Skin epidermis (tissue), 12 donors: ENCODE measurements around the gene CABCOCO1.
"Not testable (repeated sequence)": the region's sequence is repeated elsewhere in the genome, so short reads cannot be mapped to it uniquely, and the experiment has no call there.

Experiments
- H3K27ac ChIP-seq, 21 experiments: fragments of 200-600 bp; sonication (generic) in 11 of 21; one replicate each; pipeline ENCODE4 v1.5.0; 2020; ENCODE audit warnings: mild to moderate bottlenecking in 3 of 21, inconsistent platforms in 2 of 21, moderate library complexity in 2 of 21
- H3K4me3 ChIP-seq, 7 experiments: fragments of 200-600 bp; sonication (generic) in 2 of 7; one replicate each; pipeline ENCODE4 v1.5.0; 2020; ENCODE audit warnings: inconsistent platforms in 2 of 7, mild to moderate bottlenecking in 2 of 7, moderate library complexity in 1 of 7

The CABCOCO1 gene

GRCh38 chr10:61702584-61702983, 39.9 kb downstream of the CABCOCO1 start:
- Histone ChIP-seq H3K4me3 (no peak overlapping the region), H3K27ac (no peak overlapping the region)

- Histone ChIP-seq H3K27ac (no peak overlapping the region), H3K4me3 (no peak overlapping the region)
These were observed 42.4 kb downstream of the CABCOCO1 start for GRCh38 chr10:61705022-61705613.

GRCh38 chr10:61708846-61709245, 46.1 kb downstream of the CABCOCO1 start:
- H3K27ac ChIP-seq: peak overlapping the region in 3 of 21 experiments; percentile 7 to 34 (median 27)
- H3K4me3 ChIP-seq: no peak overlapping the region

GRCh38 chr10:61712105-61712504, 49.4 kb downstream of the CABCOCO1 start:
- H3K4me3 ChIP-seq, H3K27ac ChIP-seq: not testable (repeated sequence)

GRCh38 chr10:61719475-61719874, 56.7 kb downstream of the CABCOCO1 start:
- H3K27ac ChIP-seq, H3K4me3 ChIP-seq: not testable (repeated sequence)

- no peak overlapping the region for H3K27ac ChIP-seq
- H3K4me3 ChIP-seq: no peak overlapping the region
These were observed 57.2 kb downstream of the CABCOCO1 start for GRCh38 chr10:61719906-61720305.

GRCh38 chr10:61721431-61721830, 58.7 kb downstream of the CABCOCO1 start:
- Histone ChIP-seq H3K27ac (no peak overlapping the region), H3K4me3 (no peak overlapping the region)

GRCh38 chr10:61725221-61725620, 62.5 kb downstream of the CABCOCO1 start:
- H3K27ac ChIP-seq, H3K4me3 ChIP-seq: not testable (repeated sequence)

- no peak overlapping the region for H3K4me3 ChIP-seq
- no peak overlapping the region for H3K27ac ChIP-seq
These were observed 66.9 kb downstream of the CABCOCO1 start for GRCh38 chr10:61729596-61729995.

- Histone ChIP-seq H3K27ac (no peak overlapping the region), H3K4me3 (no peak overlapping the region)
These were observed 67.9 kb downstream of the CABCOCO1 start for GRCh38 chr10:61730671-61731070.

GRCh38 chr10:61731638-61732037, 68.9 kb downstream of the CABCOCO1 start:
- H3K4me3 ChIP-seq: no peak overlapping the region
- no peak overlapping the region for H3K27ac ChIP-seq

- no peak overlapping the region for H3K27ac ChIP-seq
- no peak overlapping the region for H3K4me3 ChIP-seq
These were observed 70.0 kb downstream of the CABCOCO1 start for GRCh38 chr10:61732629-61733278.

GRCh38 chr10:61733358-61733940, 70.7 kb downstream of the CABCOCO1 start:
- H3K4me3 ChIP-seq: no peak overlapping the region
- H3K27ac ChIP-seq: no peak overlapping the region

- Histone ChIP-seq H3K4me3 (no peak overlapping the region), H3K27ac (no peak overlapping the region)
These were observed 73.2 kb downstream of the CABCOCO1 start for GRCh38 chr10:61735882-61736281.

GRCh38 chr10:61737455-61737854, 74.7 kb downstream of the CABCOCO1 start:
- not testable (repeated sequence) for H3K4me3 ChIP-seq

GRCh38 chr10:61742812-61743211, 80.1 kb downstream of the CABCOCO1 start:
- H3K4me3 ChIP-seq: no peak overlapping the region
- H3K27ac ChIP-seq: no peak overlapping the region

More at GRCh38 chr10:61737455-61737854, 74.7 kb downstream of the CABCOCO1 start:
- H3K27ac ChIP-seq: not testable (repeated sequence)

- no peak overlapping the region for H3K4me3 ChIP-seq
- H3K27ac ChIP-seq: no peak overlapping the region
These were observed 81.7 kb downstream of the CABCOCO1 start for GRCh38 chr10:61744469-61744868.

- Histone ChIP-seq H3K4me3 (no peak overlapping the region), H3K27ac (no peak overlapping the region)
These were observed 83.6 kb downstream of the CABCOCO1 start for GRCh38 chr10:61746377-61746776.

- H3K4me3 ChIP-seq: no peak overlapping the region
These were observed 84.6 kb downstream of the CABCOCO1 start for GRCh38 chr10:61747307-61747706.

GRCh38 chr10:61749291-61749690, 86.6 kb downstream of the CABCOCO1 start:
- H3K4me3 ChIP-seq: no peak overlapping the region
- no peak overlapping the region for H3K27ac ChIP-seq

More at GRCh38 chr10:61747307-61747706, 84.6 kb downstream of the CABCOCO1 start:
- no peak overlapping the region for H3K27ac ChIP-seq

- Histone ChIP-seq H3K4me3 (no peak overlapping the region), H3K27ac (peak overlapping the region in 8 of 21 experiments; percentile 20 to 72 (median 56))
These were observed 88.3 kb downstream of the CABCOCO1 start for GRCh38 chr10:61750943-61751471.
